GM18867 (cell line): Measurements from ENCODE around the gene BMP8A.

Experiments used
- ATAC-seq: cut with Tn5 transposase; IDR thresholded peaks from one replicate; pipeline ENCODE4 v1.9.1; 2021; ENCODE audit warnings: mild to moderate bottlenecking, moderate library complexity; ENCODE audit not compliant: unreplicated experiment

Gene BMP8A

GRCh38 chr1:39567302-39567701 is 75.9 kb downstream of the BMP8A start:
- no peak for ATAC-seq

- no peak for ATAC-seq
Observed at GRCh38 chr1:39568208-39568607, 76.8 kb downstream of the BMP8A start.

- no peak for ATAC-seq
Observed at GRCh38 chr1:39569034-39569433, 77.6 kb downstream of the BMP8A start.

- ATAC-seq, result no peak
Observed at GRCh38 chr1:39570477-39571177, 79.2 kb downstream of the BMP8A start.

GRCh38 chr1:39571178-39571483 is 79.7 kb downstream of the BMP8A start:
- ATAC-seq, result no peak

- no peak for ATAC-seq
Observed at GRCh38 chr1:39572379-39573096, 81.1 kb downstream of the BMP8A start.

GRCh38 chr1:39573097-39573465 is 81.6 kb downstream of the BMP8A start:
- ATAC-seq, result no peak

- ATAC-seq, result no peak
Observed at GRCh38 chr1:39573736-39574624, 82.5 kb downstream of the BMP8A start.

- ATAC-seq, result no peak
Observed at GRCh38 chr1:39574646-39575045, 83.2 kb downstream of the BMP8A start.
